HG03469 (cell line): ENCODE data around the gene TMEM150B.

Experiments used
- ATAC-seq: cut with Tn5 transposase; IDR thresholded peaks from one replicate; pipeline ENCODE4 v1.9.1; 2021; ENCODE audit warnings: mild to moderate bottlenecking, moderate library complexity, moderate number of reproducible peaks; ENCODE audit not compliant: unreplicated experiment

TMEM150B gene

DNA sequence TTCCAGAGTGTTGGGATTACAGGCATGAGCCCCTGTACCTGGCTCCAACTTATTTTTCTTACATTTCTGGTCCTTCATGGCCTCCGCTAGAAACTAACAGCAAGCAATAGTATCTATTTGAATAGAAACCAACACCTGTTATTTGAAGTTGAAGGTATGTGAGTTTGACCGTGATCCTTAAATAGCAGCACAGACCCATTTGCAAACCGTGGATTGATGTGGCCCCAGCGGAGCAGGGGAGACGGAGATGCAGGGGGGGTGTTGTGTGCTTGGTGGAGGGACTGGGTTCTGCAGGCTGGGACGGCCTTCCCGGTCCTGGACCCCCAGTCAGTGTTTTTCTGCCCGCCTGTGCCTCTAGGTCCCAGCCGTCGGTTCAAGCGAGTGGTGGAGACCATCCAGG, 16.9 kb downstream of the TMEM150B start:
- no peak for ATAC-seq

DNA sequence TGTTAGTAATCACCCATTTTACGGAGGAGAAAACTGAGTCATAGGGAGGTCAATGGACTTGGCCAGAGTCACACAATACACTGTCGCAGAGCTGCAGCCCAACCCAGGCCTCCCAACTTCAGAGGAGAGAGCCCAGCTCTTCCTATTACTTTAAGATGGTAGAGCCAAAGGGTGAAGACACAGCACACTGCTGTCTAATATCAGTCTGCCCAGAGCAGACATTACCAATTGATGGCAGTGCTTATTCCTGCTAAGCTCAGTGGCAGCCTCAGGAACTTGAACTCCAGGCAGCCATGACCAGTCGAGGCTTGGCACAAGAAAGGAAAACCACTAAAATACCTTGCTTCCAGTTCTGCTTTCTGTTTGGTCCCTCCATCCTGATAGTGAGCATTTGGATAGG, 18.4 kb downstream of the TMEM150B start:
- ATAC-seq, result no peak

DNA sequence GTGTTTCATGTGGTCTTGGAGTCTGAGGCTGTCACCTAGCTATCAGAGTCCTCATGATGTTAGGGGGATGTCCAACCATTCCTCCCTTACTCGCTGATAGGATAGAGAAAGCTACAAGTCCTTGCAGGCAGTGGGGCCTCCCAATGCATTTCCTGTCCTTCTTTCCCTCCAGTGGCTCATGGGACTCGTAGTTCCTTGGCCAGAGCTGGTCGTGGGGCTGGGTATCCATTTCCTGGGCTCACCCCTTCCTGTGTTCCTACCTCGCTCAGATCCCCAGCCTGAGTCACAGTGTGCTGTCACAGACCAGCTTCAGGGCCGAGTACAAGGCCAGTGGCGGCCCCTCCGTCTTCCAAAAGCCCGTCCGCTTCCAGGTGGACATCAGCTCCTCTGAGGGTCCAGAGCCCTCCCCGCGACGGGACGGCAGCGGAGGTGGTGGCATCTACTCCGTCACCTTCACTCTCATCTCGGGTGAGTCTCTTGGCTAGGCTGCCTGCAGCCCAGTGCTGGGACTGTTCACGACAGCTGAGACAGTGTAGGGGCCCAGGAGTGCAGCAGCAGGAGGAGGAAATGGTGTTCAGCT, 19.1 kb downstream of the TMEM150B start:
- no peak for ATAC-seq

DNA sequence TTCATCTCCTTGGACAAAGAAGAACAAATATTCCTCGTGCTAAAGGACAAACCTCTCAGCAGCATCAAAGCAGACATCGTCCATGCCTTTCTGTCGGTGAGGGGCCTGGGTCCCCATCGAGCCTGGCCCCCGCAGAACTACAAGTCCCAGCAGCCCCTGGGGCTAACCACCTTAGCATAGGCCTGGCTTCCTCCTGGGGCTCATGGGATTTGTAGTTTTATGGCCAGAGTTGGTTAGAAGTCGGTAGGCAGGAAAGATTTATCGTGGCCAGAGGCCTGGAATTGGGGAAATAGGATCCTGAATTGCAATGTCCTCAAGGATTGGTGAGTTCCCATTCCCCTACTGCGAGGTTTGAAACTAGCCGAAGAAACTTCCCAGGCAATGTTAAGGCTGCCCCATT, 19.6 kb downstream of the TMEM150B start:
- ATAC-seq, result no peak

DNA sequence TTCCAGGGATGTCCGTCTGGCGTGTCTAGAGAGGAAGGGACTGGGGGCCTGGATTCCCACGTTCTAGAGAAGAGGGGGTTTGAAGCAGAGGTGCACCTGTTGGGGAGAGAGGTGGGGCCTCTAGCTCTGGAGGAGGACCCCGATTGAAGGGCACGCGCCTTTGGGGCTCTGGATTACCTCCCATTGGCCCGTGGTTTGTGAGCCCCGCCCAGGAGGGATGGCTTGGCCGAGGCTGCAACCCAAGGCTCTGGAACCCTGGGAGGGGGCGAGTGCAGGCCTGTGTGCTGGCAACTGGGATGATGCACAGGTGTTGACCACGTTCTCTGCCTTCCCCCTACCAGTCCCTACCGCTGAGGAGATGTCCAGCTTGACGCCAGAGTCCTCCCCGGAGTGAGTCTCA, 20.2 kb downstream of the TMEM150B start:
- ATAC-seq, result no peak

DNA sequence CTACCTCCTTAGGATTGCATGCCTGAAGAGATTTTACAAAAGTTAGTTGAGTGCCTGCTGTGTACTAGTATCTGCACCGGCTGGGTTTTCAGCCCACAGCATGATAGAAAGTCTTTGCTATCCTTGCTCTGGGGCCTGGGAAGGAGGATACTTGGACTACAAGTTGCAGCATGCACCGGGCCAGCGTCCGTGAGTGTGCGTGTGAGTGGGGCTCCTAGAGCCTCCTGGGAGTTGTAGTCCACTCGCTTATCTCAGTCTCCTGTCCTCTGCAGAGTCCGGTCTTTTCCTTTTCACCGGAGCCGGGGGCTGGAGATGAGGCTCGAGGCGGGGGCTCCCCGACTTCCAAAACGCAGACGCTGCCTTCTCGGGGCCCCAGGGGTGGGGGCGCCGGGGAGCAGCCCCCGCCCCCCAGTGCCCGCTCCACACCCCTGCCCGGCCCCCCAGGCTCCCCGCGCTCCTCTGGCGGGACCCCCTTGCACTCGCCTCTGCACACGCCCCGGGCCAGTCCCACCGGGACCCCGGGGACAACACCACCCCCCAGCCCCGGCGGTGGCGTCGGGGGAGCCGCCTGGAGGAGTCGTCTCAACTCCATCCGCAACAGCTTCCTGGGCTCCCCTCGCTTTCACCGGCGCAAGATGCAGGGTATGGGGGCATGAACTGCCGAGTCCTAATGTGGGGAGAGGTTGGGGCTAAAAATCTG, 20.7 kb downstream of the TMEM150B start:
- ATAC-seq, result no peak

DNA sequence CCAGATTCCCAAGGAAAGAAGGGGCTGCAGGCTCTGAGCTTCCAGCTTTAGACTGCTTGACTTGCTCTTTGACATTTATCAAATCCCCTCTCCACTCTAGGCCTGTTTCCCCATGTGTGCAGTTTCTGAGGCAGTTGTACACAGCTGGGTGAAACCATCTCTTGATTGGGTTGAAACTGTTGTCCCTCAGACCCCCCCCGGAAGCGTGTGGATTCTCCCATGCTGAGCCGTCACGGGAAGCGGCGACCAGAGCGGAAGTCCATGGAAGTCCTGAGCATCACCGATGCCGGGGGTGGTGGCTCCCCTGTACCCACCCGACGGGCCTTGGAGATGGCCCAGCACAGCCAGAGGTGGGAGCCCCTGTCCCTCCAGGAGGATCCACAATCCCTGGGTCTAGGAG, 21.7 kb downstream of the TMEM150B start:
- no peak for ATAC-seq

DNA sequence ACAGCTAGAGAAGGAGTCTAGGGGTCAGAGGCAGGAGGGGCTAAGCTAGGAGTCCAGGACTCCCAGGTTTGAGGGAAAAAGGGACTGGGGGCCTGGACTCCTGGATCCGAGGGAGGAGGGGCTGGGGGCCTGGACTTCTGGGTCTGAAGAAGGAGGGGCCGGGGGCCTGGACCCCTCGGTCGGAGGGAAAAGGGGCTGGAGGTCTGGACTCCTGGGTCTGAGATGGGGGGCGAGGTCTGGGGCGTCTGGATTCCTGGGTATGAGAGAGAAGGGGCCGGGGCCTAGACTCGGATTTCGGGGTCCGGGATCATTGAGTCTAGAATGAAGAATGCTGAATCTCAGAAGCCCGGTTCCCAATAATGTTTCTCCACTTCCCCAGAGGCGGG, 22.8 kb downstream of the TMEM150B start:
- no peak for ATAC-seq

DNA sequence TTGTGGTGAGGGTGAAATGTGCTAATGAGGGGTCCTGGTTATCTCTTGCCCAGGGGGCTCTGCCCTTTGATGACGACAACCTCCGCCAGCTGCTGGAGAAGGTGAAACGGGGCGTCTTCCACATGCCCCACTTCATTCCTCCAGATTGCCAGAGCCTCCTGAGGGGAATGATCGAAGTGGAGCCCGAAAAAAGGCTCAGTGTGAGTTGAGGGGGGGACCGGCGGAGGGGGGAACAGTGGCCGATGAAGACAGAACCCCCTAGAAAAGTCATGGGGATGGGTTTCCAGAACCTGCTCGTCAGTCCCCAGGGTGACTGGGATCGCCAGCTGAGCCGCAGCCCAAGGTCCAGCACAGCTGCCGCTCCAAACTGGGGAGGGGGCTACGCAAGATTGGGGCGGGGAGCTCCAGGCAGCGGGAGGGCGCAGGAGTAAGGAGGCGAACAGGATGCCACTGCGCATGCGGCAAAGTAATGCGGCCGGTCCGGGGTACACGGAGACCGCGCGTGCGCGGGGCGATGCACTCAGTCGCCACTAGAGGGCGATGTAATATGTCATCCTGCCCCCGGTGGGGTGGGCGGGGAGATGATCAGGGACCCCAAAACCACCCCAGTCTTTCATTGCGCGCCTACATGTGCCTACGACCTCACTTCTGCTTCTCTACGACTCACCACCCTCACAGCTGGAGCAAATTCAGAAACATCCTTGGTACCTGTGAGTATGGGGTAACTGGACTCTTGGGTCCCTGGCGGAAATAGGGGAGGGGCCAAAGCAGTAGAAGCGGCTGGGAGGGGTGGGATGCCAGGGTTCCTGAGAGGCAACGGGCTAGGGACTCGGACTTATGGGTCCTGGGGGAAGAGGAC, 23.5 kb downstream of the TMEM150B start:
- ATAC-seq, result no peak

DNA sequence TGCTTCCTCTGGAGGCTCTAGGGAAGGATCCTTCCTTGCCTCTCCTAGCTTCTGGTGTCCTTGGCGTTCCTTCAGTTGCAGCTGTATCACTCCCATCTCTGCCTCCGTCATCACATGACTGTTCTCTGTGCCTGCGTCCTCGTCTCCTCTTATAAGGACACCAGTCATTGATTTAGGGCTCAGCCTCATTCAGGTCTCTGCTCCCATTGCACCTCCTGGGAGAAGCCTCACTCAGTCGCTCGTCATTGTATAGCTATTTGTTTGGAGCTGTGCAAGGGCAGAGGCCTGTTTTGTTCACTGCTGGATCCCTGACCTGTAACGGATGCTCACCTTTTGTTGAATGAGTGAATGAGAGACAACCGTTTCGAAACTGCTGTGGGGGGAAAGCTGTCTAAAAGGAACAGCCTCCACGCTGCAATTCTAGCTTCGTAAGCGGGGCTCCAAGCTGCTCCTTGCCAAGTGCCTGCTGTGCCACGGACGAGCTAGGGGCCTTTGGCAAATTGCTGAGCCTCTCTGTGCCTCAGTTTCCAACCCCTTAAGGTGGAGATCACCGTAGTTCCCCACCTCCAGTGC, 24.2 kb downstream of the TMEM150B start:
- no peak for ATAC-seq

DNA sequence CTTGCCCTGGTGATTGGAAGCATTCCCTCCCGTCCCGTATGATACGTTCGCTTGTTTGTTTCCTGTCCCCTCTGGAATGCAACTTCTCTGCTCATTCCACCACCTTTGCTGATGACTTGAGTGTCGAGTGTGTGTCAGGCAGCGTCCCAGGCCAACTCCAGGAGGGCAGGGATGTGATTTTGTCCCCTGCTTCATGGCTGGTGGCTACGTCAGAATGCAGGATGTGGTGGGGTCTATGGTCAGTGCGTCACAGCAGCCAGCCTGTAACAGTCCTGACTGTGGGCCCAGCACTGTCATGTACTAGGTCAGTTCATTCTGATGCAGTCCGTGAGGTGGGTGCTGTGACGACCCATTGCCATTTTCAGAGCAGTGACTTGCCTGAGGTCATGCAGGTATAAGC, 25.1 kb downstream of the TMEM150B start:
- ATAC-seq, result no peak

DNA sequence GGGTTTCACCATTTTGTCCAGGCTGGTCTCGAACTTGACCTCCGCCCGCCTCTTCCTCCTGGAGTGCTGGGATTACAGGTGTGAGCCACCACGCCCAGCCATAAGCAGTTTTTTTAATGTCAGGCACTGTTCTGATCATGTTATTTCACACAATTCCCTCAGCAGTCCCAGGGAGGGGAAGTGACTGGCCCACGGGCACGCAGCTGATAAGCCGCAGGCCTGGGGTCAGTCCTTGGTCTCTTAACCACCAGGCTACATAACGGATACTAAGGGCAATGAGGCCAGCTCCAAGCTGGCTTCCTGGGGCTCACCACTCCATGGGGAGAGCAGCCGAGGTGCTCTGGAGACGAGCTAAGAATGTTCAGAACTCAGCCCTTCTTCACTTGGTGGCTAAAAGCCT, 27.9 kb downstream of the TMEM150B start:
- ATAC-seq, result no peak

DNA sequence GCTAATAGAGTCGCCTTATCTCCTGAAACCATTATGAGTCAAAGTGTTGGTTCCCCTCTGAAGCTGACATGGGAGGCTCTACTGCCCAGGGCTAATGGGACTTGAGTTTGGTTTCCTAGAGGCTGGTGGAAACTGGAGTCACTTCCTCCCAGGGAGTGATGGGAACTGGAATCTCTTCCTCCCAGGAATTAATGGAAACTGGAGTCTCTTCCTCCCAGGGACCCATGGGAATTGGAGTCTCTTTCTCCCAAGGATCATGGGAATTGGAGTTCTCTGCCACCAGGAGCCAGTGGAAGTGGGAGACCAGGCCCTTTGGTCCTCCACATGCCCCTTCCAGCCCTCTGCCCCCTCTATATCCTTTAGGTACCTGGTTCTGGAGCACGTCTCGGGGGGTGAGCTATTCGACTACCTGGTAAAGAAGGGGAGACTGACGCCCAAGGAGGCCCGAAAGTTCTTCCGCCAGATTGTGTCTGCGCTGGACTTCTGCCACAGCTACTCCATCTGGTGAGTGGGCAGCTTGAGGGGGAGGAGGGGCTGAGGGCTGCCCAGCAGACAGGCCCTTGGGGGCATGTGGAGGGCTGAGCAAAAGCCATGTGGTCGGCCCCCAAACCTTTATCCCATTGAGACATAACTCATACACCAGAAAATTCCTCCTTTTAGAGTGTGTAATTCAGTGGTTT, 35.9 kb downstream of the TMEM150B start:
- no peak for ATAC-seq

DNA sequence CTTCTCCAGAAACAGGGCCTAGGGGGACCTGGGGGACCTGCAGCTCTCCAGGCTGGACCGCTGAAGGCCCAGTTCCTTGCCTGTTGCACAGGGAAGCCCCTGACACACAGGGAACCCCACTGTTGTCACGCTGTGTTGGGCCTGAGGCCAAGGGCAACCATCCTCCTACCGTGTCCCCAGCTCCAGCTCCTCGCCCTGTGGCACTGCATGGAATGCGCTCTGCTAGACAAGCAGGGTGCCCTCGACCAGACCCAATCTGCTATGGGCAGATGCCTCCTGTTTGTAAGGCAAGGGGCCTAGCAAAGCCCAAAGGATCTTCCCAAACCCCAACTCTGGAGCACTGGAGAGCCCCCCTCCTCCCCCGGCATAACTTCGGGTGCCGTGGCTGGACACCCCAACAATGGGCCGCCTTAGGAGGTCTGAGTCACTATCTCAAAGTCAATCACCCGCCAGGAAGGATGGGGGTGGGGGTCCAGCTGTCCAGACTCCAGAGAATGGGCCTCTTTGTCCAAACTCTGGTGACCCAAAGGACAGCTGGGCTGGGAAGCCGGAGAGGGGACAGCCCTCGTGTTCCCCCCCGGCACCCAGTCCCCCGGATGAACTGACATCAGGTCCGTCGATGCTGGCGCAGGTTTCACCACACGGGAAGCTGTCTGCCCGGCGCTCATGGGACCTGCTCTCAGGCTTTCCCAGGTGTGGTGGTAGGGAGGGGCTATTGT, 37.6 kb downstream of the TMEM150B start:
- ATAC-seq, result no peak

DNA sequence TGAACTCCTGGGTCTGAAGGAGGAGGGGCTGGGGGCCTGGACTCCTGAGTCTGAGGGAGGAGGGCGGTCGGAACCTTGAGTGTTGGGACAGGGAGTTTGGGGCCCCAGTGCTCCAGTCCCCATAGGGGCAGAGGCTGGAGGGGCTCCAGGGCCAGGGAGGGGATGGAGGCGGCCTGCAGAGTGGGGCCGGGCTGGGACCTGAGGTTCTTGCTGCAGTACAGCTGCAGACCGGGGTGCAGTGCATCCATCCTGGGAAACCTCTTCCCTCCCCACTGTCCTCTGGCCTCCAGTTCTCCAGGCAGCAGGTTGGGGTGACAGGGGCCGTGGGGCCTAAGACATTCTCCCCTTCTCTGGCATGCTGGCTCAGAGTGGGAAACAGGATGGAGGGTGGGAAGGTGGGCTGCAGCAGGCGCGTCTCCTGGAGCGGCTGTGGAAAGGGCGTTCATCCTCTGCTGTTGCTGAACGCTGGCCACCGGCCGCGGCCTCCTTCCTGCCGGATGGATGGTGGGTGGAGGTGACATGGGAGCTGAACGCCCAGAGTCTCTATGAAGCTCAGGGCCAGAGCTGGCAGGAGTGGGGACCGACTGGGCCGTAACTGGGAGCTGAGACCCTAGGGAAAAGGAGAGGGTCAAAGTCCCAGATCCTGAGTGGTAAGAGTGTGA, 39.8 kb downstream of the TMEM150B start:
- no peak for ATAC-seq

DNA sequence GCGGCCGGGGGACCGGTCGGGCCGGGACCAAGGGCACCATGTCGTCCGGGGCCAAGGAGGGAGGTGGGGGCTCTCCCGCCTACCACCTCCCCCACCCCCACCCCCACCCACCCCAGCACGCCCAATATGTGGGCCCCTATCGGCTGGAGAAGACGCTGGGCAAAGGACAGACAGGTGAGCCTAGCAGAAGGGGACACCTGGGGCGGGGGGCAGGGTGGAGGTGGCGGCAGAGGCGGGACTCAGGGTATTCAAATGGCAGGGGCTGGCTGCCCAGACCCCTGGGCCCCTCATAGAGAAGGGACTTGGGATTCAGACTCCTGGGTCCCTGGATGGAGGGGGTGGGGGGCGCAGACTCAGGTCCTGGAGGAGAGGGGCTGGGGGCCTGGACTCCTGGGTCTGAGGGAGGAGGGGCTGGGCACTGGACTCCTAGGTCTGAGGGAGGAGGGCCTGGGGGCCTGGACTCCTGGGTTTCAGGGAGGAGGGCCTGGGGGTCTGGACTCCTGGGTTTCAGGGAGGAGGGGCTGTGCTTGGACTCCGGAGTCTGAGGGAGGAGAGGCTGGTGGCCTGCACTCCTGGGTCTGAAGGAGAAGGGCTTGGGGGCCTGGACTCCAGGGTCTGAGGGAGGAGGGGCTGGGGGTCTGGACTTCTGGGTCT, 40.6 kb downstream of the TMEM150B start:
- no peak for ATAC-seq

DNA sequence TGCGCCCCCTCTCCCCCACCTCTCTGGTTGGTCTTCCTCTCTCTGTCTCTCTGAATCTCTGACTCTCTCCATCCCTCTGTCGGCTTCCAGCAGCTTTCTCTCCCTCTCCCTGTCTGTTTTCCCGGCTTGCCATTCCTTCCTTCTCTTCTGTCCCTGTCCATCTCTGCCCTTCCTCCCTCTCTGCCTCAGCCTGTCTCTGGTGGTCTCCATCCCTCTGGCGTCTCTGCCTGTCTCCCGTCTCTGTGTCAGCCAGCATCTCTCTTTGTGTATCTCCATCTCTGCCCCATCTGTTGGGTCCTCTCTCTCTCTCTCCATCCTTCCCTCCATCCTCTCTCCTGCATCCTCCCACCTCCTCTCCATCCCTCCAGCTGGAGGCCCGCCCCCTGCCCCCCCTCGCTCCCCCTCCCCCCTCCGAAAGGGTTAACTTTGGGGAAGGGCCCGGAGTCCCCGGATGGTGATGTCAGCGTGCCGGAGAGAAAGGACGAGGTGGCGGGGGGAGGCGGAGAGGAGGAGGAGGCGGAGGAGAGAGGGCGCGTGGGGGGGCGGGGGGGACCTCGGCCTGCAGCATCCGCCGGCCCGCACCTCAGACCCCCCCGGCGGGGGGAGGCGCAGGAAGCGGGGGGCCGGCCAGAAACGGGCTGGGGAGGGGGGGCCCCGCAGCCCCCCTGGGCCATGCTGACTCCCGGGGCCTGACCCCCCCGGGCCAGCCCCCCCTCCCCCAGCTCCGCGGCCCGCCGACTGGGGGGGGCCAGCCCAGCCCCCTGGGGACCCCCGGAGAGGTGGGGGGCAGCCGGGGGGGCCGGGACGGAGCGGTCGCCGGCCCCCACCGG, 41.4 kb downstream of the TMEM150B start, which contains the start of gene BRSK1:
BRSK1 (plus strand) TSS at position 450 of the 830 bp plus-strand sequence. CDS start 446 bp downstream, outside the sequence.
- no peak for ATAC-seq
